ENCODE results near the gene EMILIN1. TPM values are rescaled to one million over a fixed set of nuclear protein-coding genes. Genes with fewer than 3 reads are reported as not detected.
A peak's percentile ranks its signal among the peaks of the same experiment; 100 is the strongest.

Gene EMILIN1
- total RNA-seq, 5 donors from 2014 or later (not counting 1 experiment from before 2014, with no cell fraction given) = 0.28 to 1.1 (median 0.85) TPM

GRCh38 chr2:27121906-27122305, 43.5 kb downstream of the EMILIN1 start:
- DNase-seq = no peak
- 89% methylated on average over 2 of the region's 2 CpGs for WGBS (ENCODE audit: insufficient coverage)
- Histone ChIP-seq H3K27ac (ENCODE audit: low read length) (no peak overlapping the region), H3K9me3 (no peaks in the 10 kb centered on the region), H3K27me3 (replicated peaks in 1 of 2; ENCODE audit: control insufficient read depth in 2 of 2, extremely low read depth in 1 of 2, insufficient read depth in 2 of 2, low read length in 1 of 2) (peaks cover 3 to 24% of the 10 kb centered on the region in 2 experiments), H3K36me3 (ENCODE audit: control insufficient read depth in 2 of 2, extremely low read depth in 1 of 2, insufficient read depth in 1 of 2, low read length in 1 of 2) (no peaks in the 10 kb centered on the region), H3K4me1 (ENCODE audit: control insufficient read depth in 1 of 2, extremely low read depth in 1 of 2, insufficient read depth in 2 of 2, low read length in 2 of 2) (peaks cover 2 to 25% of the 10 kb centered on the region in 2 experiments), H3K4me3 (ENCODE audit: control insufficient read depth in 1 of 2, extremely low read depth in 1 of 2, low read length in 1 of 2) (no peak overlapping the region)
- CTCF ChIA-PET = no interaction called here
- H3K4me1 Mint-ChIP-seq = peaks cover 10 to 23% (median 18%) of the 10 kb centered on the region in 3 donors
- H3K27me3 Mint-ChIP-seq = peaks cover 13 to 31% of the 10 kb centered on the region in 2 donors
- peaks cover 2% of the 10 kb centered on the region for H3K36me3 Mint-ChIP-seq
- POLR2A ChIA-PET = no interaction called here
- no peak overlapping the region for H3K27ac Mint-ChIP-seq
- no peaks in the 10 kb centered on the region for H3K9me3 Mint-ChIP-seq
- H3K4me3 Mint-ChIP-seq = peak overlapping the region; percentile 31 to 95 (median 47)
- ATAC-seq (replicated peaks in 1 of 4) = no peak

GRCh38 chr2:27122791-27123190, 44.4 kb downstream of the EMILIN1 start:
- 88% methylated on average over 5 of the region's 7 CpGs for WGBS (ENCODE audit: insufficient coverage)
- CTCF ChIA-PET = interaction anchor here in 1 of 2 donors (0.5 to 1.6 kb wide), 5 partner anchors 11 to 180 kb away, joined by 3 to 9 read pairs (median 3); partner anchors contain the start of gene PREB
- H3K9me3 Mint-ChIP-seq = no peaks in the 10 kb centered on the region
- H3K27ac Mint-ChIP-seq = peak overlapping the region; percentile 72 to 89
- H3K4me1 Mint-ChIP-seq = peaks cover 10 to 23% (median 18%) of the 10 kb centered on the region in 3 donors
- DNase-seq (no peak), ATAC-seq (replicated peaks in 1 of 4) (no peak)
- H3K27me3 Mint-ChIP-seq = peaks cover 13 to 23% of the 10 kb centered on the region in 2 donors
- H3K9me3 ChIP-seq = no peaks in the 10 kb centered on the region
- H3K36me3 ChIP-seq (ENCODE audit: control insufficient read depth in 2 of 2, extremely low read depth in 1 of 2, insufficient read depth in 1 of 2, low read length in 1 of 2) = no peaks in the 10 kb centered on the region
- POLR2A ChIA-PET = no interaction called here
- peak overlapping the region in 1 of 2 donors; percentile 70 for H3K4me3 ChIP-seq (ENCODE audit: control insufficient read depth in 1 of 2, extremely low read depth in 1 of 2, low read length in 1 of 2)
- H3K4me3 Mint-ChIP-seq = peak overlapping the region; percentile 86 to 95 (median 88)
- H3K4me1 ChIP-seq (ENCODE audit: control insufficient read depth in 1 of 2, extremely low read depth in 1 of 2, insufficient read depth in 2 of 2, low read length in 2 of 2) = peaks cover 2 to 25% of the 10 kb centered on the region in 2 experiments
- H3K27ac ChIP-seq (ENCODE audit: low read length) = no peak overlapping the region
- H3K36me3 Mint-ChIP-seq = peaks cover 2% of the 10 kb centered on the region
- H3K27me3 ChIP-seq (replicated peaks in 1 of 2; ENCODE audit: control insufficient read depth in 2 of 2, extremely low read depth in 1 of 2, insufficient read depth in 2 of 2, low read length in 1 of 2) = peaks cover 3 to 23% of the 10 kb centered on the region in 2 experiments

- H3K4me3 ChIP-seq (ENCODE audit: control insufficient read depth in 1 of 2, extremely low read depth in 1 of 2, low read length in 1 of 2) = peak within 1 kb of the TSS; percentile 70 to 72
- H3K27me3 Mint-ChIP-seq = peaks cover 13 to 17% of the 10 kb centered on the region in 2 donors
- CTCF ChIA-PET = interaction anchor here (0.5 to 1.6 kb wide), 10 partner anchors 10 to 1071 kb away, joined by 3 to 11 read pairs (median 4); partner anchors contain the start of genes AGBL5 (in 1 of the 2) and PREB (in 1 of the 2)
- POLR2A ChIA-PET = interaction anchor here (0.6 to 1.2 kb wide), 4 partner anchors 10 to 820 kb away, joined by 3 to 6 read pairs (median 6); partner anchors contain the start of gene AGBL5 (in 1 of the 2)
- WGBS (ENCODE audit: insufficient coverage) = 8% methylated on average over 47 of the region's 47 CpGs
- H3K9me3 ChIP-seq = no peaks in the 10 kb centered on the region
- DNase-seq = peak in 34 of 35 experiments; percentile 10 to 75 (median 44)
- H3K27ac Mint-ChIP-seq = peak within 1 kb of the TSS; percentile 86 to 89
- peak; percentile 81 to 88 (median 84) for ATAC-seq (replicated peaks in 1 of 4)
- peaks cover 10 to 23% (median 18%) of the 10 kb centered on the region in 3 donors for H3K4me1 Mint-ChIP-seq
- H3K36me3 ChIP-seq (ENCODE audit: control insufficient read depth in 2 of 2, extremely low read depth in 1 of 2, insufficient read depth in 1 of 2, low read length in 1 of 2) = no peaks in the 10 kb centered on the region
- peaks cover 2 to 20% of the 10 kb centered on the region in 2 experiments for H3K4me1 ChIP-seq (ENCODE audit: control insufficient read depth in 1 of 2, extremely low read depth in 1 of 2, insufficient read depth in 2 of 2, low read length in 2 of 2)
- peak within 1 kb of the TSS; percentile 65 for H3K27ac ChIP-seq (ENCODE audit: low read length)
- peak within 1 kb of the TSS; percentile 86 to 95 (median 88) for H3K4me3 Mint-ChIP-seq
- H3K27me3 ChIP-seq (replicated peaks in 1 of 2; ENCODE audit: control insufficient read depth in 2 of 2, extremely low read depth in 1 of 2, insufficient read depth in 2 of 2, low read length in 1 of 2) = peaks cover 3 to 16% of the 10 kb centered on the region in 2 experiments
- no peaks in the 10 kb centered on the region for H3K9me3 Mint-ChIP-seq
- peaks cover 2% of the 10 kb centered on the region for H3K36me3 Mint-ChIP-seq
Measured at GRCh38 chr2:27123302-27124150, 45.1 kb downstream of the EMILIN1 start, which contains the start of gene ABHD1. Gene ABHD1 (plus strand): TSS chr2:27123815. CDS start chr2:27123949, 134 bp downstream.

GRCh38 chr2:27125104-27125503, 46.7 kb downstream of the EMILIN1 start:
- no peaks in the 10 kb centered on the region for H3K36me3 Mint-ChIP-seq
- H3K27me3 Mint-ChIP-seq = peaks cover 2 to 4% of the 10 kb centered on the region in 2 donors
- no peak for DNase-seq
- peaks cover 0 to 4% of the 10 kb centered on the region in 2 experiments for H3K27me3 ChIP-seq (replicated peaks in 1 of 2; ENCODE audit: control insufficient read depth in 2 of 2, extremely low read depth in 1 of 2, insufficient read depth in 2 of 2, low read length in 1 of 2)
- 60% methylated on average over 1 of the region's 3 CpGs for WGBS (ENCODE audit: insufficient coverage)
- no peak overlapping the region for H3K4me3 ChIP-seq (ENCODE audit: control insufficient read depth in 1 of 2, extremely low read depth in 1 of 2, low read length in 1 of 2)
- POLR2A ChIA-PET = interaction anchor here in 1 of 2 donors (1.2 kb wide), 1 partner anchor 9 kb away, joined by 5 read pairs; no protein-coding TSS in a partner anchor
- no peaks in the 10 kb centered on the region for H3K9me3 Mint-ChIP-seq
- H3K36me3 ChIP-seq (ENCODE audit: control insufficient read depth in 2 of 2, extremely low read depth in 1 of 2, insufficient read depth in 1 of 2, low read length in 1 of 2) = peaks cover 0 to 5% of the 10 kb centered on the region in 2 donors
- CTCF ChIA-PET = interaction anchor here (0.6 kb wide), 2 partner anchors 36 to 348 kb away, joined by 3 read pairs; no protein-coding TSS in a partner anchor
- H3K4me1 ChIP-seq (ENCODE audit: control insufficient read depth in 1 of 2, extremely low read depth in 1 of 2, insufficient read depth in 2 of 2, low read length in 2 of 2) = peaks cover 2 to 14% of the 10 kb centered on the region in 2 experiments
- no peak overlapping the region for H3K27ac ChIP-seq (ENCODE audit: low read length)
- ATAC-seq (replicated peaks in 1 of 4) = no peak
- H3K9me3 ChIP-seq = no peaks in the 10 kb centered on the region
- peak overlapping the region in 2 of 3 donors; percentile 60 to 95 for H3K4me3 Mint-ChIP-seq
- peaks cover 10 to 13% (median 11%) of the 10 kb centered on the region in 3 donors for H3K4me1 Mint-ChIP-seq
- no peak overlapping the region for H3K27ac Mint-ChIP-seq

GRCh38 chr2:27126252-27126710, 47.9 kb downstream of the EMILIN1 start:
- H3K36me3 ChIP-seq (ENCODE audit: control insufficient read depth in 2 of 2, extremely low read depth in 1 of 2, insufficient read depth in 1 of 2, low read length in 1 of 2) = peaks cover 6 to 17% of the 10 kb centered on the region in 2 donors
- Mint-ChIP-seq H3K27ac (no peak overlapping the region), H3K27me3 (no peaks in the 10 kb centered on the region), H3K9me3 (no peaks in the 10 kb centered on the region), H3K4me3 (no peak overlapping the region), H3K36me3 (peaks cover 6% of the 10 kb centered on the region), H3K4me1 (peaks cover 13 to 16% (median 15%) of the 10 kb centered on the region in 3 donors)
- ATAC-seq (replicated peaks in 1 of 4) (no peak), DNase-seq (no peak)
- ChIA-PET CTCF (interaction anchor here in 1 of 2 donors (0.6 kb wide), 1 partner anchor 38 kb away, joined by 3 read pairs; no protein-coding TSS in a partner anchor), POLR2A (no interaction called here)
- no peak overlapping the region for H3K4me3 ChIP-seq (ENCODE audit: control insufficient read depth in 1 of 2, extremely low read depth in 1 of 2, low read length in 1 of 2)
- H3K27ac ChIP-seq (ENCODE audit: low read length) = no peak overlapping the region
- H3K27me3 ChIP-seq (replicated peaks in 1 of 2; ENCODE audit: control insufficient read depth in 2 of 2, extremely low read depth in 1 of 2, insufficient read depth in 2 of 2, low read length in 1 of 2) = no peaks in the 10 kb centered on the region
- H3K4me1 ChIP-seq (ENCODE audit: control insufficient read depth in 1 of 2, extremely low read depth in 1 of 2, insufficient read depth in 2 of 2, low read length in 2 of 2) = peaks cover 2 to 14% of the 10 kb centered on the region in 2 experiments
- no peaks in the 10 kb centered on the region for H3K9me3 ChIP-seq
- 50% methylated on average over 1 of the region's 5 CpGs for WGBS (ENCODE audit: insufficient coverage)

Measured in T-cell (primary cell).